ENCODE measurements around the gene ARHGAP32.

DNA sequence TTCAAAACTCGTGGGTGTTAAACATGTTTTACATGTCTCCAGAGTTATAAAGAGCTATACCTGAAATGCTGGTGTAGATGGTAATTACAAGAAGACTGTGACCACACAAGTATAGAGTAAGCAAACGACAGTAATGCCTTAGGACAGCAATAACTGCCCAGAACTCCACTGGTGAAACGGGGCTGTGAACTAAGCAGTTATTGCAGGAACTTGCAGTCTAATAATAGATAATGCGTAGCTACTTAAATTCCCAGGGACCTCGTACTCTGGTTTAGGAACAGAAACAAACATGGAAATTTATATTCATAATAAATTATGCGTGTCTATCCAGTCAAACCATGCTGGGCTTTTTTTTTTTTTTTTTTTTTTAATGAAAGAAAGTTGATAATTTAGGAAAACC is 224.5 kb downstream of the ARHGAP32 start:
- TF ChIP-seq, protein P1, sequence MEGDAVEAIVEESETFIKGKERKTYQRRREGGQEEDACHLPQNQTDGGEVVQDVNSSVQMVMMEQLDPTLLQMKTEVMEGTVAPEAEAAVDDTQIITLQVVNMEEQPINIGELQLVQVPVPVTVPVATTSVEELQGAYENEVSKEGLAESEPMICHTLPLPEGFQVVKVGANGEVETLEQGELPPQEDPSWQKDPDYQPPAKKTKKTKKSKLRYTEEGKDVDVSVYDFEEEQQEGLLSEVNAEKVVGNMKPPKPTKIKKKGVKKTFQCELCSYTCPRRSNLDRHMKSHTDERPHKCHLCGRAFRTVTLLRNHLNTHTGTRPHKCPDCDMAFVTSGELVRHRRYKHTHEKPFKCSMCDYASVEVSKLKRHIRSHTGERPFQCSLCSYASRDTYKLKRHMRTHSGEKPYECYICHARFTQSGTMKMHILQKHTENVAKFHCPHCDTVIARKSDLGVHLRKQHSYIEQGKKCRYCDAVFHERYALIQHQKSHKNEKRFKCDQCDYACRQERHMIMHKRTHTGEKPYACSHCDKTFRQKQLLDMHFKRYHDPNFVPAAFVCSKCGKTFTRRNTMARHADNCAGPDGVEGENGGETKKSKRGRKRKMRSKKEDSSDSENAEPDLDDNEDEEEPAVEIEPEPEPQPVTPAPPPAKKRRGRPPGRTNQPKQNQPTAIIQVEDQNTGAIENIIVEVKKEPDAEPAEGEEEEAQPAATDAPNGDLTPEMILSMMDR (IDR thresholded peaks at IDR 0.05 in 8 of 11, conservative IDR thresholded peaks at IDR 0.05 in 3 of 11), result no peak
- no peak for TF ChIP-seq POLR2A (IDR thresholded peaks at IDR 0.05)

All from spleen (tissue), 7 donors.